Stimulated activated CD8-positive, alpha-beta memory T cell treated with anti-CD3 and anti-CD28 coated beads, Interleukin-12 subunit alpha, Interleukin-12 subunit beta, amount 100 ng/mL, for 1 hour (primary cell): ENCODE measurements around the gene PPM1L.

ENCODE experiments used
- DNase-seq: peaks from one replicate; pipeline ENCODE4 v3.0.0-alpha.2; 2020; ENCODE audit warnings: low read depth

PPM1L gene

DNA sequence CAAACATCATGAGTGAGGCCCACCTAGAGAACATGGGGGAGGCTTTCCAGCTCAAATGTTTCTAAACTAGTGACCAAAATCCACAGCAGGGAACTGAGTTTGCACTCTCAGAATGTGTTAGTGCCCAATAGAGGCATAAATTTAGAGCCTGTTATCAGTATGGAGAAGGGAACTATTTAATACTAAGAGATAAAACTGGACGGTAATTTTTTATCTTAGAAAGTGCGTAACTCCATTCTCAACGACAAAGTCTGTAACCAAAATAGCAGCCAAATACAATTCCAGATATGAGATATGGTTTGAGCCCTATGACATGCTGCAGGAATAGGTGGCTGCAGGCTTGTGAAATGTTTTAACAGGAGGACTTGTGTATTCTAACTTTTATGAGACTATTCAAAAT lies 345.6 kb downstream of the PPM1L start:
- no peak for DNase-seq

DNA sequence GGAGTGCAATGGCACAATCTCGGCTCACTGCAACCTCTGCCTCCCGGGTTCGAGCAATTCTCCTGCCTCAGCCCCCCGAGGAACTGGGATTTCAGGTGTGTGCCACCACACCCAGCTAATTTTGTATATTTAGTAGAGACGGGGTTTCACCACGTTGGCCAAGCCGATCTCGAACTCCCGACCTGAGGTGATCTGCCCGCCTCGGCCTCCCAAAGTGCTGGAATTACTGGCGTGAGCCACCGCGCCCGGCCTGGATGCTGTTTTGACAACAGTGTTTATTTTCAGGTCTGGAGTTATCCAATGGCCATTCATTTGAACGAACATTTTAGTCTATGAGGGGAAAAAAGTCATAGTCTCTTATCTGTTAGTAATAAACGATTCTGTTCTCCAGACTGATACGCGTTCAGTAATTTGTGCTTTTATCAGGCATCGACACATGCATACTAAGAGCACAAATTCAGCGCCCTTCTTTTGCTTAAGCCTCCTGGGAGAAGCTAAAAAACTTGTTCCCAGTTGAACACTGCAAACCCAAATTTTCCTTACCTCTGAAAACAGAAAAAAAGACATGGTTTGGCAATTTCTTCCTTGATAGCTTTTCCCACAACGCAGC lies 347.9 kb downstream of the PPM1L start:
- no peak for DNase-seq

DNA sequence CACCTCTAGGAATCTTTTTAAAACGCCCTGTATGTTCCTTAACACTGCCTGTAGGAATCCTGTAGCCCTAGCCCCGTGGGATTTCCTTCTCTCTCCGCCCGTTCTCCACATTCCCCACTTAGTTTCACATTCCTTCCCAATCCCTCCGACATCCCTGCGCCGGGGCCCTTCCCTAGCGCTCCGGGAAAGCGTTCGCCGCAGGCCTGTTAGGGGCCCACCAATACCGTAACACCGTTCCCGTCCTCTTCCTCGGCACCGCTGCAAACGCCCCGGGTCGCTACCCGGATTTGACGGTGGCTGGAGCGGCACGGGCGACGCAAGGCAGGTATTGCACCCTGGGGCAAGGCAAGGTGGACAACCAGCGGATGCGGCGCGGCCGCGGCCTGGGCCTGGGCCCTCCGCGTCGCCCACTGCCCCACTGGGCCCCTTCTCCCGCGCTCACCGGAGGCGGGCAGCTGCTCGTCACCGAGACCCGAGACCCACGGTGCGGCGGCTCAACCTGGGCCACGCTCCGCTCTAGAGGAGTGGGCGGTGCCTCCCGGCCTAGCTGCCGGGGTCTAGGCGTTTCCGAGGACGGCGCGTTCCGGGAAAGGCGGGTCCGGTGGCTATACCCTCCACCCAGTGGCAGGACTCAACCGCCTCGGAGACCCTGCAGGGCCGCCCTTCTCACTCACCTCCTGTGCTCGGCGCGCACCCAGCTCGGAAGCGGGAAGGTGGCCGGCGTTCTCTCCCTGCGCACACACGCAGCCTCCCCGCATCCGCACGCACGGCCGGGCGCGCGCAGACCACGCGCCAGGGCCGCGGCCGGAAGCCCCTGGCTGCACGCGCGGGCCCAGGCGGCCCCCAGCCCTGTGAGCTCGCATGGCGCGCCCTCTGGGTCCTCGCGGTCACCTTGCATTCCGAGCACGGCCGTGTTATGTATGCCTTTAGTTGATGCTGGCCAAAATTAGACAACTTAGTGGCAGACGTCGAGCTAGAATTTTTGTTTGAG lies 348.8 kb downstream of the PPM1L start, which contains the start of gene B3GALNT1:
Gene B3GALNT1, minus strand, starts transcription at position 789 of the 991 bp plus-strand sequence. CDS start 18,595 bp downstream, outside the sequence.
- DNase-seq, result no peak

DNA sequence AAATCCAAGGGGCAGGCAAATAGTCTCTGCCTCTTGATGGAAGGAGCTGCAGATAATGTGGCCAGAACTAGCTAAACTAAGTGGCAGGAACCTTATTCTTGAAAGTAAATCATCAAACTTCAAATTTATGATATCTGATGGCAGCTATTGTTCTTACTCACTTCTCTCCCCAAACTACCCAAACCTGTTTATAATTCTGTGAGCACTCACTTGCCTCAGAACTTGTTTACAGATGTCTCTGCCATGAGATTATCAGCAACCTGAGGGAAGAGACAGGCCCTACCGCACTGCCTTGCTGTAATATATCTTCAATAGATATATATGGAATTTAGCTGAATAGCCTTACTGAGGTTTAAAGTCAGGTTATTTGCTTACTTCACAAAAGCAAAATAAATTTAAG lies 351.3 kb downstream of the PPM1L start:
- no peak for DNase-seq

DNA sequence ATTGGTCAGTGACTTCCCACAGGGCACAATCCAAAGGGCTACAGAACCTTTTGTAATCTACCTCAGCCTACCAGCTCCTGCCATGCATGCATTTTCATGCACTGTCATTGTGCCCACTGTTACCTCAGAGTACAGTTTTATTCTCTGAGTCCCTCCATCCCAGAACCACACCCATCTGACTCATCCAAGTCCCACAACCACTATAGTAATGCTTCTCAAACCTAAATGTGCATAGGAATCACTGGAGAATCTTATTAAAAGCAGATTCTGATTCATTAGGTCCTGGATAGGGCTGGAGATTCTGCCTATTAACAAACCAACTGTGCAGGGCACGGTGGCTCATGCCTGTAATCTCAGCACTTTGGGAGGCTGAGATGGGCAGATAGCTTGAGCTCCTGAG lies 352.8 kb downstream of the PPM1L start:
- DNase-seq, result no peak

DNA sequence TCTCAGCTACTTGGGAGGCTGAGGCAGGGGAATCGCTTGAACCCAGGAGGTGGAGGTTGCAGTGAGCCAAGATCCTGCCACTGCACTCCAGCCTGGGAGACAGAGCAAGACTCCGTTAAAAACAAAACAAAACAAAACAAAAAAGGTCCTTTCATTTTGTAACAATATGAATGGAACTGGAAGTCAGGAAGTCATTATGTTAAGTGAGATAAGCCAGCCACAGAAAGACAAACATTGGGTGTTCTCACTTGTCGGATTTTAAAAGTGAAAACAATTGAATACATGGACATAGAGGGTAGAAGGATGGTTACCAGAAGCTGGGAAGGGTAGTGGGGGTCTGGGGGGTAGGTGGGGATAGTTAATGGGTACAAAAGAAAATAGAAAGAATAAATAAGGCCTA lies 361.6 kb downstream of the PPM1L start:
- DNase-seq, result no peak

DNA sequence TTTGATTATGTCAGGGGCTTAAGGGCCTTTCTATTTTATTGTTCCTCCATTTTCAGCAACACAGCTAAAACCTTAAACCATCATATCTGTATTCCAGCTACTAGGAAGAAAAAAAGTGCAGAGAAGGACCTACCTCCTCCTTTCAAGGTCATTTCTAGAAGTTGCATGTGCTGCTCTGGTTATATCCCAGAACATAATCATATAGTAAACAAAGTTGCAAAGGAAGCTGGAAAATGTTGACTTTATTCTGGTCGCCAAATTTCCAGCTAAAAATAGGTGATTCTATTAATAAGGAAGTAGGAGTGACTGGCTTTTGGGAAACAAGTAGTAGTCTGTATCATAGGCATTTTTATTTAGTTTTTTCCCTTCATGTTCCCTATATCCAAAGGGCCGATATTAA lies 370.5 kb downstream of the PPM1L start:
- no peak for DNase-seq
